Measurements from ENCODE around the gene KIAA0232. TPM values are rescaled to one million over a fixed set of nuclear protein-coding genes. Genes with fewer than 3 reads are reported as not detected.

KIAA0232 gene
- total and polyA plus RNA-seq, 10 donors, result 3.2 to 50.6 (median 34.5) TPM

DNA sequence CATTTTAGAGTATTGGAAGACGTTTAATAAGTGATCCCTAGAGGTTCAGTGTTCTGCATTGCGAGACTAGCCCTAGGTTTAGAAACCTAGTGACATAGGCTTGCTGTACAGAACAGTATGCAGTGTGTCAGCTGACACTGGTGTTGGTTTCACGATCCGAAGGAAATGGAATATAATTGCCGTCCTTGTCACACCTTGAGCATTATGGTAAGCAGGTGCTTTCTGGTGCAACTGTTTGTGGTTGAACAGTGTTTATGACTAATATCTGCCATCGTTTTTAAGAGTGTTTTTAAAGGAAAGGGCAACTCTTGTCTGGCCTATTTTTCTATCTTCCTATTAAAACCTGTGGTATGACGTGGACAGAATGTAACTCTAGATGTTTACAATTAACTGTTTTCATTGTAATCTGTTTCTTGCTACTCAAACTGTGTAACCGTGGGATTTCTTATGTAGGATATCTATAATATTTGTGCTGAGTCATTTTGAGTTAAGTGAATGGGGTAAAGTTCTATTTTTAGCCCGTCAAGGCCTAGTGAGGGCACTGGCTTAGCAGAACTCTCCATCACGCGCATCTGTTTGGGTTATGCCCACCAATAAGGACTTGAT, 73.3 kb downstream of the KIAA0232 start:
- WGBS, 5 donors, result 40 to 54% (median 51%) methylated on average over 11 of the region's 11 CpGs
- no peak overlapping the region for H3K4me3 ChIP-seq
- H3K27ac ChIP-seq, result peak overlapping the region in 5 of 8 donors; percentile 6 to 42 (median 36)
- TF ChIP-seq, protein P1, sequence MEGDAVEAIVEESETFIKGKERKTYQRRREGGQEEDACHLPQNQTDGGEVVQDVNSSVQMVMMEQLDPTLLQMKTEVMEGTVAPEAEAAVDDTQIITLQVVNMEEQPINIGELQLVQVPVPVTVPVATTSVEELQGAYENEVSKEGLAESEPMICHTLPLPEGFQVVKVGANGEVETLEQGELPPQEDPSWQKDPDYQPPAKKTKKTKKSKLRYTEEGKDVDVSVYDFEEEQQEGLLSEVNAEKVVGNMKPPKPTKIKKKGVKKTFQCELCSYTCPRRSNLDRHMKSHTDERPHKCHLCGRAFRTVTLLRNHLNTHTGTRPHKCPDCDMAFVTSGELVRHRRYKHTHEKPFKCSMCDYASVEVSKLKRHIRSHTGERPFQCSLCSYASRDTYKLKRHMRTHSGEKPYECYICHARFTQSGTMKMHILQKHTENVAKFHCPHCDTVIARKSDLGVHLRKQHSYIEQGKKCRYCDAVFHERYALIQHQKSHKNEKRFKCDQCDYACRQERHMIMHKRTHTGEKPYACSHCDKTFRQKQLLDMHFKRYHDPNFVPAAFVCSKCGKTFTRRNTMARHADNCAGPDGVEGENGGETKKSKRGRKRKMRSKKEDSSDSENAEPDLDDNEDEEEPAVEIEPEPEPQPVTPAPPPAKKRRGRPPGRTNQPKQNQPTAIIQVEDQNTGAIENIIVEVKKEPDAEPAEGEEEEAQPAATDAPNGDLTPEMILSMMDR (IDR thresholded peaks at IDR 0.05 in 8 of 11, conservative IDR thresholded peaks at IDR 0.05 in 3 of 11), result no peak
- TF ChIP-seq POLR2A (IDR thresholded peaks at IDR 0.05) (no peak), POLR2AphosphoS5 (IDR thresholded peaks at IDR 0.05) (no peak)
- no peaks in the 10 kb centered on the region for H3K27me3 ChIP-seq (replicated peaks in 1 of 7)
- H3K9me3 ChIP-seq, result peaks cover 0 to 14% (median 6%) of the 10 kb centered on the region in 8 donors
- peaks cover 0 to 63% (median 21%) of the 10 kb centered on the region in 6 donors for H3K36me3 ChIP-seq
- no peak for DNase-seq
- peaks cover 0 to 55% (median 27%) of the 10 kb centered on the region in 6 donors for H3K4me1 ChIP-seq
- intact Hi-C loops (cut with DNase I; ENCODE audit: low total_unique reads), result loop anchor here (10.0 kb wide), 1 partner anchor 51 kb away; no protein-coding TSS in a partner anchor

DNA sequence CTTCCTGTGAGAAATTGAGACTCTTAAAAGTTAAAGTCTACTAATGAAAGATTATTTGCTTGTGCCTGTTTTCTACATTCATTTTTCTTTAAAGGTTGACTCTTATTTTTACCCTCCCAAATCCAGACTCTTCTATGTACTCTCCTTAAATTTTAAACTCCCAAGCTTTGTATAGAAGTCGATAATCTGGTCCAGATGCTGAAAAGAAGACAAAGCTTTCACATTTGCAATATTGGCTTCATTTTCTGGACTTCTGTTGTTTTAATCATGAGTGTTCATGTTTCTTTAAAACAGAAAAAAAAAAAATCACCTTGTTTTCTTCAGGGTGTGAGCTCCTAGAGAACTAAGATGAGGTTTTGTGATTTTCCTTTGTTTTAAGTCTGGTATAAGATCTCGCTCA, 73.9 kb downstream of the KIAA0232 start:
- no peak for DNase-seq
- WGBS, 5 donors, result 95 to 99% (median 96%) methylated on average over 2 of the region's 2 CpGs
- Histone ChIP-seq H3K9me3 (peaks cover 0 to 14% (median 6%) of the 10 kb centered on the region in 8 donors), H3K4me1 (peaks cover 0 to 55% (median 27%) of the 10 kb centered on the region in 6 donors), H3K36me3 (peaks cover 0 to 65% (median 27%) of the 10 kb centered on the region in 6 donors), H3K27ac (peak overlapping the region in 2 of 8 donors; percentile 36 to 37), H3K4me3 (no peak overlapping the region), H3K27me3 (replicated peaks in 1 of 7) (no peaks in the 10 kb centered on the region)
- intact Hi-C loops (cut with DNase I; ENCODE audit: low total_unique reads), result loop anchor here (10.0 kb wide), 1 partner anchor 52 kb away; no protein-coding TSS in a partner anchor
- TF ChIP-seq POLR2AphosphoS5 (IDR thresholded peaks at IDR 0.05) (no peak), POLR2A (IDR thresholded peaks at IDR 0.05) (no peak)
- TF ChIP-seq, protein P1 (IDR thresholded peaks at IDR 0.05 in 8 of 11, conservative IDR thresholded peaks at IDR 0.05 in 3 of 11), result no peak

DNA sequence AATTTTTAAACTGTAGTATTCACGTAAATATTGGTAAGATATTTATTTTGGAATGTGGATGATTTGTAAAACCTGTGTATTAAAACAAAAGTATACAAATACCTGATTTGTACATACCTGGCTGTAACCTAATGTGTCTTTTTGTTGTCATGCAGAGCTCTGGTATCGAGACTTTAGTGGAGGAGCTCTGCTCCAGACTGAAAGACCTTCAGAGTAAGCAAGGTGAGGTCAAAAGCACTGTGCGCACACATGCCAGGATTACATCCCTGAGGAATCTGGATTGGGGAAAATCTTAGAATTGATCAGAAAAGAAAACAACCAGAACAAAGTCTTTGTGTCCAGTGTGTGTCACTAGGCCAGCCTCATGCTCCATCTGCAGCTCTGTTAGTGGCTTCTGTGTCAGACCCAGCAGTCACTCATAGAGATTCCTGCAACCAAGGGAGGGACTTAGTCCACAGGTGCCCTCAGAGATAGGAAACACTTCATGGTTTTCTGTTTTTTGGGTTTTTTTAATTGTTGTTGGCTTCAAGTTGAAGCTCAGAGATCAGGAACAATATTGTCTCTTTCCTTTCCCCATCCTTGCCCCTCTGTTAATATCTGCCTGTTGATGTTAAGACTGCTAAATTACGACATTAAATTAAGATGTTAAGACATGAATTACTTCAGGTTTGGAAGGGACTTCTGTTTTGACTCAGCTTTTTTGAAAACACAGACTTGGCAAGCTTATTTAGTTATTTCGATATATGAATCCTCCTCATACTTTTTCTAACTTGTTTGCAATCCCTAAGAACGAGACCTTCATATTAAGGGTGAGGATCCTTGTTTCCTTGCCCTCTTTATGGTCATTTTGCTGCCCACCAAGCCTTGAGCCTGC, 74.7 kb downstream of the KIAA0232 start:
- H3K4me3 ChIP-seq, result no peak overlapping the region
- H3K27ac ChIP-seq, result no peak overlapping the region
- peaks cover 0 to 8% (median 5%) of the 10 kb centered on the region in 8 donors for H3K9me3 ChIP-seq
- H3K4me1 ChIP-seq, result peaks cover 0 to 51% (median 25%) of the 10 kb centered on the region in 6 donors
- 86 to 95% (median 94%) methylated on average over 6 of the region's 6 CpGs for WGBS, 5 donors
- H3K27me3 ChIP-seq (replicated peaks in 1 of 7), result no peaks in the 10 kb centered on the region
- TF ChIP-seq, protein P1 (IDR thresholded peaks at IDR 0.05 in 8 of 11, conservative IDR thresholded peaks at IDR 0.05 in 3 of 11), result no peak
- no peak for TF ChIP-seq POLR2AphosphoS5 (IDR thresholded peaks at IDR 0.05)
- TF ChIP-seq POLR2A (IDR thresholded peaks at IDR 0.05), result no peak
- H3K36me3 ChIP-seq, result peaks cover 5 to 65% (median 36%) of the 10 kb centered on the region in 6 donors
- intact Hi-C loops (cut with DNase I; ENCODE audit: low total_unique reads), result loop anchor here (10.0 kb wide), 1 partner anchor 52 kb away; no protein-coding TSS in a partner anchor
- DNase-seq, result no peak
